GM10266 (cell line): ENCODE measurements around the gene AURKA.
"Not testable (repeated sequence)": the region's sequence is repeated elsewhere in the genome, so short reads cannot be mapped to it uniquely, and the experiment has no call there.

Source experiments
- DNase-seq: peaks from one replicate; pipeline ENCODE4 v3.0.0; 2012; ENCODE audit errors: extremely low spot score
- CTCF ChIP-seq: IDR thresholded peaks from 2 replicates; pipeline ENCODE4 v1.5.1; 2012; ENCODE audit warnings: mild to moderate bottlenecking, low read depth; ENCODE audit not compliant: control insufficient read depth, insufficient read depth; ENCODE audit errors: missing control alignments

AURKA gene

GRCh38 chr20:56406910-56407309, 14.9 kb upstream of the AURKA start:
- no peak for DNase-seq
- no peak for TF ChIP-seq CTCF

GRCh38 chr20:56405356-56405755, 13.3 kb upstream of the AURKA start:
- not testable (repeated sequence) for DNase-seq

GRCh38 chr20:56403465-56403864, 11.4 kb upstream of the AURKA start:
- no peak for TF ChIP-seq CTCF
- DNase-seq = no peak

GRCh38 chr20:56400001-56400640, 8.1 kb upstream of the AURKA start:
- peak; percentile 80 for TF ChIP-seq CTCF
- peak; percentile 49 for DNase-seq

GRCh38 chr20:56395166-56395565, 3.2 kb upstream of the AURKA start:
- TF ChIP-seq CTCF = no peak
- no peak for DNase-seq

- DNase-seq = no peak
- TF ChIP-seq CTCF = no peak
Observed at GRCh38 chr20:56393653-56394052, 1.6 kb upstream of the AURKA start.

- peak; percentile 23 for DNase-seq
- TF ChIP-seq CTCF = no peak
Observed at GRCh38 chr20:56392881-56393482, 967 bp upstream of the AURKA start.
